WTC11 (cell line): ENCODE data around the gene COPZ2. TPM values are rescaled to one million over a fixed set of nuclear protein-coding genes. Genes with fewer than 3 reads are reported as not detected.

Experiments
- ATAC-seq: fragments of 200-7000 bp; cut with Tn5 transposase; 2 replicates; pipeline ENCODE4 v1.10.0; 2021; ENCODE audit warnings: mild to moderate bottlenecking, moderate library complexity
- CTCF ChIA-PET: fragments of 300-600 bp; sonication (Branson Sonifier 250); formaldehyde crosslinking; loops from one replicate; lab custom pipeline; 2021; ENCODE audit warnings: antibody characterized with exemption; lab: Charles Lee
- POLR2A ChIA-PET: fragments of 350-600 bp; sonication (Branson Sonifier 250); formaldehyde crosslinking; loops from one replicate; lab custom pipeline; 2021; ENCODE audit warnings: antibody characterized with exemption; lab: Charles Lee
- DNase-seq: peaks from one replicate; pipeline ENCODE4 v3.0.0; 2021; ENCODE audit warnings: low spot score
- H3K27ac Mint-ChIP-seq: 2 replicates; pipeline ENCODE4 v1.8.0; 2021; ENCODE audit warnings: mixed read lengths
- H3K27me3 Mint-ChIP-seq: 2 replicates; pipeline ENCODE4 v1.8.0; 2021; ENCODE audit warnings: low read depth, mild to moderate bottlenecking, moderate library complexity, mixed read lengths
- H3K36me3 Mint-ChIP-seq: 2 replicates; pipeline ENCODE4 v1.8.0; 2021; ENCODE audit warnings: mixed read lengths
- H3K4me1 Mint-ChIP-seq: 2 replicates; pipeline ENCODE4 v1.8.0; 2022; ENCODE audit warnings: mixed read lengths
- H3K4me3 Mint-ChIP-seq: 2 replicates; pipeline ENCODE4 v1.8.0; 2021; ENCODE audit warnings: mild to moderate bottlenecking, moderate library complexity, mixed read lengths
- H3K9me3 Mint-ChIP-seq: 2 replicates; pipeline ENCODE4 v1.8.0; 2021; ENCODE audit warnings: mixed read lengths
- CREM ChIP-seq: sonication (generic); formaldehyde crosslinking; IDR thresholded peaks from 2 replicates; pipeline ENCODE4 v1.8.1; 2022; ENCODE audit warnings: mild to moderate bottlenecking, missing genetic modification reagents, moderate library complexity
- ELF4 ChIP-seq: sonication (generic); formaldehyde crosslinking; IDR thresholded peaks from 2 replicates; pipeline ENCODE4 v1.8.1; 2022; ENCODE audit warnings: low read depth, mild to moderate bottlenecking, moderate library complexity, missing genetic modification reagents
- ESRRA ChIP-seq: sonication (generic); formaldehyde crosslinking; IDR thresholded peaks from 2 replicates; pipeline ENCODE4 v1.8.1; 2022; ENCODE audit warnings: mild to moderate bottlenecking, missing genetic modification reagents, borderline replicate concordance
- FOXJ3 ChIP-seq: sonication (generic); formaldehyde crosslinking; IDR thresholded peaks from 2 replicates; pipeline ENCODE4 v1.9.0; 2021; ENCODE audit warnings: missing genetic modification reagents, mild to moderate bottlenecking, borderline replicate concordance
- GABPB1 ChIP-seq: sonication (generic); formaldehyde crosslinking; IDR thresholded peaks from 2 replicates; pipeline ENCODE4 v1.8.1; 2023; ENCODE audit warnings: mild to moderate bottlenecking, missing genetic modification reagents
- MYBL2 ChIP-seq: sonication (generic); formaldehyde crosslinking; IDR thresholded peaks from 2 replicates; pipeline ENCODE4 v1.8.1; 2023; ENCODE audit warnings: mild to moderate bottlenecking, moderate library complexity, missing genetic modification reagents
- NFE2L1 ChIP-seq: sonication (generic); formaldehyde crosslinking; IDR thresholded peaks from 2 replicates; pipeline ENCODE4 v1.8.1; 2023; ENCODE audit warnings: missing genetic modification reagents
- NFYB ChIP-seq: sonication (generic); formaldehyde crosslinking; conservative IDR thresholded peaks from 2 replicates; pipeline ENCODE4 v1.8.0; 2022; ENCODE audit warnings: low read depth, missing genetic modification reagents
- NR2C2 ChIP-seq: sonication (generic); formaldehyde crosslinking; IDR thresholded peaks from 2 replicates; pipeline ENCODE4 v1.8.0; 2022; ENCODE audit warnings: mild to moderate bottlenecking, missing genetic modification reagents
- OVOL2 ChIP-seq: fragments of 250-450 bp; sonication (Bioruptor Pico); IDR thresholded peaks from 2 replicates; pipeline ENCODE4 v1.9.0; 2021; ENCODE audit warnings: mild to moderate bottlenecking, borderline replicate concordance
- PRRX2 ChIP-seq: fragments of 250-450 bp; sonication (Bioruptor Pico); IDR thresholded peaks from 2 replicates; pipeline ENCODE4 v1.8.0; 2021; ENCODE audit warnings: mild to moderate bottlenecking
- SMAD3 ChIP-seq: sonication (generic); formaldehyde crosslinking; IDR thresholded peaks from 2 replicates; pipeline ENCODE4 v1.8.0; 2022; ENCODE audit warnings: missing genetic modification reagents, mild to moderate bottlenecking, borderline replicate concordance
- SMAD4 ChIP-seq: sonication (generic); formaldehyde crosslinking; IDR thresholded peaks from 2 replicates; pipeline ENCODE4 v1.8.0; 2022; ENCODE audit warnings: mild to moderate bottlenecking, missing genetic modification reagents
- SOX15 ChIP-seq: fragments of 250-450 bp; sonication (Bioruptor Pico); IDR thresholded peaks from 2 replicates; pipeline ENCODE4 v1.9.0; 2021; ENCODE audit warnings: mild to moderate bottlenecking
- TCF7 ChIP-seq: sonication (generic); formaldehyde crosslinking; IDR thresholded peaks from 2 replicates; pipeline ENCODE4 v1.8.0; 2022; ENCODE audit warnings: mild to moderate bottlenecking, low read depth, missing genetic modification reagents, moderate library complexity
- TEAD1 ChIP-seq: sonication (generic); formaldehyde crosslinking; IDR thresholded peaks from 2 replicates; pipeline ENCODE4 v1.8.0; 2022; ENCODE audit warnings: mild to moderate bottlenecking, missing genetic modification reagents
- ZNF138 ChIP-seq: sonication (generic); formaldehyde crosslinking; conservative IDR thresholded peaks from 2 replicates; pipeline ENCODE4 v1.8.1; 2022; ENCODE audit warnings: mild to moderate bottlenecking, moderate library complexity, missing genetic modification reagents
- ZNF219 ChIP-seq: sonication (generic); formaldehyde crosslinking; IDR thresholded peaks from 2 replicates; pipeline ENCODE4 v1.8.0; 2023; ENCODE audit warnings: missing genetic modification reagents, mild to moderate bottlenecking, borderline replicate concordance
- ZNF263 ChIP-seq: sonication (generic); formaldehyde crosslinking; IDR thresholded peaks from 2 replicates; pipeline ENCODE4 v1.8.1; 2022; ENCODE audit warnings: low read depth, mild to moderate bottlenecking, moderate library complexity, missing genetic modification reagents
- ZNF317 ChIP-seq: sonication (generic); formaldehyde crosslinking; IDR thresholded peaks from 2 replicates; pipeline ENCODE4 v1.8.1; 2023; ENCODE audit warnings: low read depth, mild to moderate bottlenecking, moderate library complexity, missing genetic modification reagents, borderline replicate concordance
- ZNF396 ChIP-seq: fragments of 250-450 bp; sonication (Bioruptor Pico); IDR thresholded peaks from 2 replicates; pipeline ENCODE4 v1.8.0; 2021; ENCODE audit warnings: mild to moderate bottlenecking, moderate library complexity, borderline replicate concordance
- ZNF423 ChIP-seq: fragments of 250-450 bp; sonication (Bioruptor Pico); IDR thresholded peaks from 2 replicates; pipeline ENCODE4 v2.1.2; 2022; ENCODE audit warnings: mild to moderate bottlenecking, moderate library complexity
- total RNA-seq: library from RNA; stranded (reverse); gene quantifications from 3 replicates; pipeline ENCODE4 v1.2.3, GENCODE V29; 2021
- TF ChIP-seq, protein P1 (sequence below): sonication (generic); formaldehyde crosslinking; IDR thresholded peaks from 2 replicates; pipeline ENCODE4 v1.8.1; 2022; ENCODE audit warnings: mild to moderate bottlenecking, moderate library complexity, missing genetic modification reagents
- TF ChIP-seq, protein P2 (sequence below): sonication (generic); formaldehyde crosslinking; IDR thresholded peaks from 2 replicates; pipeline ENCODE4 v1.8.0; 2022; ENCODE audit warnings: missing genetic modification reagents
- TF ChIP-seq, protein P3 (sequence below): sonication (generic); formaldehyde crosslinking; IDR thresholded peaks from 2 replicates; pipeline ENCODE4 v1.8.1; 2023; ENCODE audit warnings: mild to moderate bottlenecking, missing genetic modification reagents, moderate library complexity
- TF ChIP-seq, protein P4 (sequence below): sonication (generic); formaldehyde crosslinking; IDR thresholded peaks from 2 replicates; pipeline ENCODE4 v1.8.0; 2023; ENCODE audit warnings: mild to moderate bottlenecking, missing genetic modification reagents
- TF ChIP-seq, protein P5 (sequence below): fragments of 250-450 bp; sonication (Bioruptor Pico); IDR thresholded peaks from 2 replicates; pipeline ENCODE4 v1.9.0; 2021; ENCODE audit warnings: moderate library complexity, mild to moderate bottlenecking, inconsistent platforms, borderline replicate concordance

The COPZ2 gene
- total RNA-seq, 1 experiment from 2014 or later = 0.44 TPM

DNA sequence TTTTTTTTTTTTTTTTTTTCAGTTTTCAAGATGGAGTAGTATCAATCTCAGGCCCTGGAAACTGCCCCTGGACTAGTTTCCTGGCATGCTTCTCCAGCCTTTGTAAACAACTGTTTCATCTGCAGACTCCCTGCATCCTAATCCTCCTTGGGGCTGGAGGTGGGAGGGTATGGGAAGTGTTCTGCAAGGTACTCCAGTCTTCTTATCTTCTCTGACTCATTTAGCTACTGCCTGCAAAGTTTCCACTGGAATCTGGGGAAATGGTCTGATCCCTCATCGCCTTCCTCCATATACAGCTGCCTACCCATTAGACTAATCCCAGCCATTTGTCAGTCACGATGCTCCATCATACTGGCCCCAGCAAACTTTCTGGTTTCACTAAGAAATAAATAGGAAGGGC, 21.5 kb downstream of the COPZ2 start:
- Mint-ChIP-seq H3K4me3 (no peak overlapping the region), H3K27ac (no peak overlapping the region), H3K36me3 (no peaks in the 10 kb centered on the region), H3K27me3 (peaks cover 26% of the 10 kb centered on the region), H3K9me3 (no peaks in the 10 kb centered on the region), H3K4me1 (peaks cover 16% of the 10 kb centered on the region)
- DNase-seq (no peak), ATAC-seq (no peak)
- CTCF ChIA-PET = interaction anchor here (3.3 to 12.8 kb wide), 4 partner anchors 39 to 69 kb away, joined by 18 to 242 read pairs (median 34); partner anchors contain the start of gene CDK5RAP3
- TF ChIP-seq ZNF138 (CRISPR knock-in tag) (no peak), NFE2L1 (CRISPR knock-in tag) (no peak), ZNF317 (CRISPR knock-in tag) (no peak), ZNF219 (CRISPR knock-in tag) (no peak), ZNF423 (no peak), FOXJ3 (CRISPR knock-in tag) (no peak), PRRX2 (CRISPR knock-in tag) (no peak), SMAD3 (no peak), TCF7 (no peak), TEAD1 (CRISPR knock-in tag) (no peak)
- TF ChIP-seq, protein P1, sequence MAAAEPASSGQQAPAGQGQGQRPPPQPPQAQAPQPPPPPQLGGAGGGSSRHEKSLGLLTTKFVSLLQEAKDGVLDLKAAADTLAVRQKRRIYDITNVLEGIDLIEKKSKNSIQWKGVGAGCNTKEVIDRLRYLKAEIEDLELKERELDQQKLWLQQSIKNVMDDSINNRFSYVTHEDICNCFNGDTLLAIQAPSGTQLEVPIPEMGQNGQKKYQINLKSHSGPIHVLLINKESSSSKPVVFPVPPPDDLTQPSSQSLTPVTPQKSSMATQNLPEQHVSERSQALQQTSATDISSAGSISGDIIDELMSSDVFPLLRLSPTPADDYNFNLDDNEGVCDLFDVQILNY (CRISPR knock-in tag) = no peak
- TF ChIP-seq, protein P2, sequence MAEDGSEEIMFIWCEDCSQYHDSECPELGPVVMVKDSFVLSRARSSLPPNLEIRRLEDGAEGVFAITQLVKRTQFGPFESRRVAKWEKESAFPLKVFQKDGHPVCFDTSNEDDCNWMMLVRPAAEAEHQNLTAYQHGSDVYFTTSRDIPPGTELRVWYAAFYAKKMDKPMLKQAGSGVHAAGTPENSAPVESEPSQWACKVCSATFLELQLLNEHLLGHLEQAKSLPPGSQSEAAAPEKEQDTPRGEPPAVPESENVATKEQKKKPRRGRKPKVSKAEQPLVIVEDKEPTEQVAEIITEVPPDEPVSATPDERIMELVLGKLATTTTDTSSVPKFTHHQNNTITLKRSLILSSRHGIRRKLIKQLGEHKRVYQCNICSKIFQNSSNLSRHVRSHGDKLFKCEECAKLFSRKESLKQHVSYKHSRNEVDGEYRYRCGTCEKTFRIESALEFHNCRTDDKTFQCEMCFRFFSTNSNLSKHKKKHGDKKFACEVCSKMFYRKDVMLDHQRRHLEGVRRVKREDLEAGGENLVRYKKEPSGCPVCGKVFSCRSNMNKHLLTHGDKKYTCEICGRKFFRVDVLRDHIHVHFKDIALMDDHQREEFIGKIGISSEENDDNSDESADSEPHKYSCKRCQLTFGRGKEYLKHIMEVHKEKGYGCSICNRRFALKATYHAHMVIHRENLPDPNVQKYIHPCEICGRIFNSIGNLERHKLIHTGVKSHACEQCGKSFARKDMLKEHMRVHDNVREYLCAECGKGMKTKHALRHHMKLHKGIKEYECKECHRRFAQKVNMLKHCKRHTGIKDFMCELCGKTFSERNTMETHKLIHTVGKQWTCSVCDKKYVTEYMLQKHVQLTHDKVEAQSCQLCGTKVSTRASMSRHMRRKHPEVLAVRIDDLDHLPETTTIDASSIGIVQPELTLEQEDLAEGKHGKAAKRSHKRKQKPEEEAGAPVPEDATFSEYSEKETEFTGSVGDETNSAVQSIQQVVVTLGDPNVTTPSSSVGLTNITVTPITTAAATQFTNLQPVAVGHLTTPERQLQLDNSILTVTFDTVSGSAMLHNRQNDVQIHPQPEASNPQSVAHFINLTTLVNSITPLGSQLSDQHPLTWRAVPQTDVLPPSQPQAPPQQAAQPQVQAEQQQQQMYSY (CRISPR knock-in tag) = no peak
- POLR2A ChIA-PET = no interaction called here

DNA sequence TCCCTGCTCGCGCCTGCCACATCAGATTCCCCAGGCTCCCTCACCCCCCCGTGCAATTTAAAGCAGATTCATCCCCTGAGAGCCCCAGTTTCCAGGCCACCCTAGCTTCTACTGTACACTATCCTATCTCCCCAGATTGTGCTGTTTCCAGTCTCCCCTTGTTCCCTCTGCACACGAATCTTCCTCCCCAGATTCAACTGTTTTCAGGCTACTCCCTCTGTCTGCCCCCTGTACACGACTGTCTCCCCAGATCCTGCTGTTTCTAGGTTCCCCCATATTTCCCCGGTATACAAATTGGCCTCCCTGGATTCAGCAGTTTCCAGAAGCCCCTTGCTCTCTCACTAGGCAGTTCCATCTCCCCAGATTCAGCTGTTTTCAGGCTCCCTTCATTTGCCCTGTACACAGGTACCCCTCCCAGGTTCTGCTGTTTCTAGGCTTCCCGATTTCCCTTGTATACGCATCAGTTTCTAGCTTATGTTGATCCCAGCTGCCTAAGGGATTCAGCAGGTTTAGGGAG, 22.9 kb downstream of the COPZ2 start:
- POLR2A ChIA-PET = no interaction called here
- TF ChIP-seq GABPB1 (no peak), ELF4 (CRISPR knock-in tag) (no peak), ZNF263 (CRISPR knock-in tag) (no peak), MYBL2 (CRISPR knock-in tag) (no peak), ESRRA (CRISPR knock-in tag) (no peak), SMAD4 (CRISPR knock-in tag) (no peak), OVOL2 (no peak), ZNF396 (no peak), TCF7 (no peak), NR2C2 (CRISPR knock-in tag) (no peak), CREM (CRISPR knock-in tag) (no peak), NFYB (CRISPR knock-in tag) (no peak), SOX15 (CRISPR knock-in tag) (no peak)
- TF ChIP-seq, protein P3, sequence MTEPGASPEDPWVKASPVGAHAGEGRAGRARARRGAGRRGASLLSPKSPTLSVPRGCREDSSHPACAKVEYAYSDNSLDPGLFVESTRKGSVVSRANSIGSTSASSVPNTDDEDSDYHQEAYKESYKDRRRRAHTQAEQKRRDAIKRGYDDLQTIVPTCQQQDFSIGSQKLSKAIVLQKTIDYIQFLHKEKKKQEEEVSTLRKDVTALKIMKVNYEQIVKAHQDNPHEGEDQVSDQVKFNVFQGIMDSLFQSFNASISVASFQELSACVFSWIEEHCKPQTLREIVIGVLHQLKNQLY (CRISPR knock-in tag) = no peak
- TF ChIP-seq, protein P4, sequence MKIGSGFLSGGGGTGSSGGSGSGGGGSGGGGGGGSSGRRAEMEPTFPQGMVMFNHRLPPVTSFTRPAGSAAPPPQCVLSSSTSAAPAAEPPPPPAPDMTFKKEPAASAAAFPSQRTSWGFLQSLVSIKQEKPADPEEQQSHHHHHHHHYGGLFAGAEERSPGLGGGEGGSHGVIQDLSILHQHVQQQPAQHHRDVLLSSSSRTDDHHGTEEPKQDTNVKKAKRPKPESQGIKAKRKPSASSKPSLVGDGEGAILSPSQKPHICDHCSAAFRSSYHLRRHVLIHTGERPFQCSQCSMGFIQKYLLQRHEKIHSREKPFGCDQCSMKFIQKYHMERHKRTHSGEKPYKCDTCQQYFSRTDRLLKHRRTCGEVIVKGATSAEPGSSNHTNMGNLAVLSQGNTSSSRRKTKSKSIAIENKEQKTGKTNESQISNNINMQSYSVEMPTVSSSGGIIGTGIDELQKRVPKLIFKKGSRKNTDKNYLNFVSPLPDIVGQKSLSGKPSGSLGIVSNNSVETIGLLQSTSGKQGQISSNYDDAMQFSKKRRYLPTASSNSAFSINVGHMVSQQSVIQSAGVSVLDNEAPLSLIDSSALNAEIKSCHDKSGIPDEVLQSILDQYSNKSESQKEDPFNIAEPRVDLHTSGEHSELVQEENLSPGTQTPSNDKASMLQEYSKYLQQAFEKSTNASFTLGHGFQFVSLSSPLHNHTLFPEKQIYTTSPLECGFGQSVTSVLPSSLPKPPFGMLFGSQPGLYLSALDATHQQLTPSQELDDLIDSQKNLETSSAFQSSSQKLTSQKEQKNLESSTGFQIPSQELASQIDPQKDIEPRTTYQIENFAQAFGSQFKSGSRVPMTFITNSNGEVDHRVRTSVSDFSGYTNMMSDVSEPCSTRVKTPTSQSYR (CRISPR knock-in tag) = no peak
- TF ChIP-seq, protein P5, sequence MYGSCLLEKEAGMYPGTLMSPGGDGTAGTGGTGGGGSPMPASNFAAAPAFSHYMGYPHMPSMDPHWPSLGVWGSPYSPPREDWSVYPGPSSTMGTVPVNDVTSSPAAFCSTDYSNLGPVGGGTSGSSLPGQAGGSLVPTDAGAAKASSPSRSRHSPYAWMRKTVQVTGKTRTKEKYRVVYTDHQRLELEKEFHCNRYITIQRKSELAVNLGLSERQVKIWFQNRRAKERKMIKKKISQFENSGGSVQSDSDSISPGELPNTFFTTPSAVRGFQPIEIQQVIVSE = no peak
- H3K27me3 Mint-ChIP-seq = peaks cover 26% of the 10 kb centered on the region
- no peak for ATAC-seq
- no peak overlapping the region for H3K4me3 Mint-ChIP-seq
- CTCF ChIA-PET = interaction anchor here (1.0 to 12.8 kb wide), 11 partner anchors 11 to 167 kb away, joined by 3 to 242 read pairs (median 5); partner anchors contain the start of genes CDK5RAP3 and PRR15L
- no peaks in the 10 kb centered on the region for H3K36me3 Mint-ChIP-seq
- peaks cover 17% of the 10 kb centered on the region for H3K4me1 Mint-ChIP-seq
- DNase-seq = no peak
- no peaks in the 10 kb centered on the region for H3K9me3 Mint-ChIP-seq
- no peak overlapping the region for H3K27ac Mint-ChIP-seq
